Nephron progenitor cell (in vitro differentiated cells): ENCODE measurements around the gene MPDZ.

Experiments
- DNase-seq: peaks from one replicate; pipeline ENCODE4 v3.0.0; 2021
- H3K27ac Mint-ChIP-seq: 2 replicates; pipeline ENCODE4 v1.8.0; 2021; ENCODE audit warnings: mild to moderate bottlenecking, moderate library complexity, mixed read lengths
- H3K27me3 Mint-ChIP-seq: 2 replicates; pipeline ENCODE4 v1.8.0; 2021; ENCODE audit warnings: mild to moderate bottlenecking, low read depth, mixed read lengths; ENCODE audit not compliant: poor library complexity
- H3K36me3 Mint-ChIP-seq: 2 replicates; pipeline ENCODE4 v1.8.0; 2021; ENCODE audit warnings: low read depth, mixed read lengths
- H3K4me1 Mint-ChIP-seq: 2 replicates; pipeline ENCODE4 v1.8.0; 2021; ENCODE audit warnings: mixed read lengths
- H3K4me3 Mint-ChIP-seq: 2 replicates; pipeline ENCODE4 v1.8.0; 2021; ENCODE audit warnings: mild to moderate bottlenecking, moderate library complexity, mixed read lengths
- H3K9me3 Mint-ChIP-seq: 2 replicates; pipeline ENCODE4 v1.8.0; 2021; ENCODE audit warnings: mild to moderate bottlenecking, moderate library complexity, mixed read lengths
- CTCF ChIP-seq: fragments of 200-600 bp; sonication (generic); IDR thresholded peaks from 2 replicates; pipeline ENCODE4 v1.5.0; 2021; ENCODE audit warnings: antibody characterized with exemption

Gene MPDZ

GRCh38 chr9:13269589-13270452 is 9.7 kb downstream of the MPDZ start:
- no peak for TF ChIP-seq CTCF
- Mint-ChIP-seq H3K4me1 (peaks cover 67% of the 10 kb centered on the region), H3K27ac (peak overlapping the region; percentile 86), H3K9me3 (no peaks in the 10 kb centered on the region), H3K4me3 (no peak overlapping the region), H3K27me3 (no peaks in the 10 kb centered on the region), H3K36me3 (peaks cover 13% of the 10 kb centered on the region)
- DNase-seq, result no peak

GRCh38 chr9:13268469-13268868 is 11.0 kb downstream of the MPDZ start:
- H3K4me3 Mint-ChIP-seq, result no peak overlapping the region
- H3K36me3 Mint-ChIP-seq, result peaks cover 18% of the 10 kb centered on the region
- peaks cover 67% of the 10 kb centered on the region for H3K4me1 Mint-ChIP-seq
- H3K27me3 Mint-ChIP-seq, result no peaks in the 10 kb centered on the region
- no peak for DNase-seq
- H3K9me3 Mint-ChIP-seq, result no peaks in the 10 kb centered on the region
- no peak for TF ChIP-seq CTCF
- peak overlapping the region; percentile 86 for H3K27ac Mint-ChIP-seq

GRCh38 chr9:13267743-13268142 is 11.7 kb downstream of the MPDZ start:
- Mint-ChIP-seq H3K9me3 (no peaks in the 10 kb centered on the region), H3K4me3 (no peak overlapping the region), H3K27me3 (no peaks in the 10 kb centered on the region), H3K27ac (peak overlapping the region; percentile 68), H3K4me1 (peaks cover 67% of the 10 kb centered on the region), H3K36me3 (peaks cover 18% of the 10 kb centered on the region)
- TF ChIP-seq CTCF, result no peak
- no peak for DNase-seq

GRCh38 chr9:13266167-13266566 is 13.3 kb downstream of the MPDZ start:
- H3K4me3 Mint-ChIP-seq, result no peak overlapping the region
- no peaks in the 10 kb centered on the region for H3K27me3 Mint-ChIP-seq
- H3K9me3 Mint-ChIP-seq, result peaks cover 3% of the 10 kb centered on the region
- H3K36me3 Mint-ChIP-seq, result peaks cover 24% of the 10 kb centered on the region
- H3K4me1 Mint-ChIP-seq, result peaks cover 61% of the 10 kb centered on the region
- no peak for DNase-seq
- no peak overlapping the region for H3K27ac Mint-ChIP-seq
- no peak for TF ChIP-seq CTCF

GRCh38 chr9:13264788-13265187 is 14.7 kb downstream of the MPDZ start:
- TF ChIP-seq CTCF, result no peak
- Mint-ChIP-seq H3K4me1 (peaks cover 52% of the 10 kb centered on the region), H3K27me3 (peaks cover 3% of the 10 kb centered on the region), H3K36me3 (peaks cover 38% of the 10 kb centered on the region), H3K4me3 (no peak overlapping the region), H3K9me3 (peaks cover 12% of the 10 kb centered on the region), H3K27ac (no peak overlapping the region)
- DNase-seq, result no peak

- H3K27me3 Mint-ChIP-seq, result peaks cover 3% of the 10 kb centered on the region
- H3K36me3 Mint-ChIP-seq, result peaks cover 49% of the 10 kb centered on the region
- H3K4me3 Mint-ChIP-seq, result no peak overlapping the region
- no peak overlapping the region for H3K27ac Mint-ChIP-seq
- DNase-seq, result no peak
- no peak for TF ChIP-seq CTCF
- H3K9me3 Mint-ChIP-seq, result peaks cover 12% of the 10 kb centered on the region
- H3K4me1 Mint-ChIP-seq, result peaks cover 39% of the 10 kb centered on the region
Measured at GRCh38 chr9:13263511-13263910, 16.0 kb downstream of the MPDZ start.
